Activated gamma-delta T cell (primary cell): ENCODE measurements around the gene IER5.
"Not testable (repeated sequence)": the region's sequence is repeated elsewhere in the genome, so short reads cannot be mapped to it uniquely, and the experiment has no call there.

Experiments
- DNase-seq: peaks from one replicate; lab custom pipeline; 2025; lab: John Stamatoyannopoulos, UW
- total RNA-seq, 2 donors: gene quantifications; one replicate each; lab custom pipeline; 2026; lab: John Stamatoyannopoulos, UW

The IER5 gene
- 42.0 to 71.9 reads per million in 2 donors for total RNA-seq

DNA sequence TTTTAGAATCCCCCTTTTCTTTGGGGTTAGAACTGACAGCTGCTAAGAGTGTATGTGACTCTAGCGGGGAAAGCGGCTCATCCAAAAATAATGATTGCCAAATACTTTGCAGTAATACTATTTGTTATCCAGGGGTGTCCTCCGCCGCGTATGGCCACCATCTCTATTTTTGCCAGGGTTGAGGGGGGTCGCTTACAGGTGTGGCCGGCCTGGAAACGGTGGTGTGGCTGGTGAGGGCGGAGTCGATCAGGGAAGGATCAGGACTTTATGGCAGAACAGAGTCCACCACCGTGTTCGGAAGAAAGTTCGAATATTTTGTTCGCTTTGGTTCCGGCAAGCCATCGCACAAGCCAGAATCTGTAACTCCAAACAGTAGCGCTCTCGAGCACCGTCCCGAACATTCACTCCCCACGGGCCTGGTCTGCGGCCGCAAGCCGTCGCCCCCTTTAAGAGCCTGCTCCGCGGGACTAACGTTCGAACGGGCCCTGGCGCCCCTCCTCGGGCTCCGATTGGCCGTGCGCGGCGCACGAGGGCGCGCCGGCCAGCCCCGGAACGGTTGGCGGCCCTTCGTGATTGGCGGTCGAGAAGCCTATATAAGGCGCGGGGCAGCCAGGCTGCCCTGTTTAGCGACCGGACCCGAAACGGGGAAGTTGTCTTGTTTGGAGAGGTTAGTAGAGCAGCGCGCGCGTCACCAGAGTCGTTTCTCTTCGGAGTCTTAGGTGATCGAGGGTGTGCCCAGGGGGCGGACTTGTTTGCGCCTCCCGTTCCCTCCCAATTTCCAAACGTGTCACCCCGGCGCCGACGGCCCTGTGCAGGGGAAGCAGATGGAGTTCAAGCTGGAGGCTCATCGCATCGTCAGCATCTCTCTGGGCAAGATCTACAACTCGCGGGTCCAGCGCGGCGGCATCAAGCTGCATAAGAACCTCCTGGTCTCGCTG lies at the start of gene IER5:
IER5 (plus strand) TSS at position 622 of the 938 bp plus-strand sequence; CDS start at position 825, 203 bp downstream.
- peak; percentile 88 for DNase-seq

DNA sequence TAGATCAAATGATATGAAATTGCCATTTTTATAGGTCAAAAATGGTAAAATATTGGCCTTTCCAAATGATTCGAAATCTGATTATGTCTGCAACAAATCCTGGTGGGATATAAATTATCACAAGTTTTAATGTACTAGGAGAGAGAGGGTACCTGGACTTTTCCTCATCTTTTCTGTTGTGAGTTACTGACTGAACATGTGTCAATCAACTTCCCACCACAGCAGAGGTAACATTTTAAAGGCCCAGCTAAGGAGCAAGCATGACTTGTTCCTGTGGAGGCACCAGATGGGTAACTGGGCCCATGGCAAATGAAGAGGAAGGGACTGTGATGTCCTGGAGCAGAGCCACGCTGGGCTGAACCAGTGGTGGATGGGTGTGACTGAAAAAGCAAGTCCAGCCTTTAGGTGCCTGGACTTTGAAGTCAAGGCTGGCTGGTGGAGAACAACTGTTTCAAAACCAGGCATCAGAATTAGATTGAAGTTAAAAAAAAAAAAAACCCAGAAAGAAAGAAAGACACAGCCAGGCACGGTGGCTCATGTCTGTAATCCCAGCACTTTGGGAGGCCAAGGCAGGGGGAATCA lies 48.1 kb upstream of the IER5 start:
- no peak for DNase-seq

DNA sequence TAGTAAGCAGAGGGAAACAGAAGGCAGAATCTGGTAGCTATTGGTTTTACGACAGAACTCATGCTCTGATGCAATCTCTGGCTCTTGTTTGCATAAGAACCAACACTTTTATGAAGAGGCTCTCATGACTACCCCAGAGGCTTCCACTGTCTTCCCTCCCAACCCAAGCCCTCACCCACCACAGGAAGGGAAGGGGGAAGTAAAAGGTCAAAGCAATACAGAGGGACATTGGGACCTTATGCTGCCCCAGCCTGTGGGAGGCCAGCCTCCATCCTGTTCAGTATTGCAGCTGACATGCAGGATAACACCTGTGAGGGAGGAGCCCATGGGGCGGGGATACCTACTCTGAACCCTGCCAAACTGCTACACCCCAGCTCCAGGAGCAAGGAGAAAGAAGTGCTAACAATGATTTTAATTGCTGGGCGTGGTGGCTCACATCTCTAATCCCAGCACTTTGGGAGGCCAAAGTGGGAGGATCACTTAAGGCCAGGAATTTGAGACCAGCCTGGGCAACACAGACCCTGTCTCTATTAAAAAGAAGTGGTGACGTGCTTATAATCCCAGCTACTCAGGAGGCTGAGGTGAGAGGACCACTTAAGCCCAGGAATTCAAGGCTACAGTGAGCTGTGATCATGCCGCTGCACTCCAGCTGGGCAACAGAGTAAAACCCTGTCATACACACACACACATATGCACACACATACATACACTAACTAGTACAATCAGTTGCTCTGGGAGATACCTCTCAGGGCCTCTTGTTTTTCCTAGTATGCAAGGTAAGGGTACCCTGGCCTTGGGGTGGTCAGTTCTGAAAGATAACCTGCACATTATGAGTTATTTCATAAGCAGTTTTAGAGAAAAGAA lies 45.2 kb upstream of the IER5 start:
- no peak for DNase-seq

DNA sequence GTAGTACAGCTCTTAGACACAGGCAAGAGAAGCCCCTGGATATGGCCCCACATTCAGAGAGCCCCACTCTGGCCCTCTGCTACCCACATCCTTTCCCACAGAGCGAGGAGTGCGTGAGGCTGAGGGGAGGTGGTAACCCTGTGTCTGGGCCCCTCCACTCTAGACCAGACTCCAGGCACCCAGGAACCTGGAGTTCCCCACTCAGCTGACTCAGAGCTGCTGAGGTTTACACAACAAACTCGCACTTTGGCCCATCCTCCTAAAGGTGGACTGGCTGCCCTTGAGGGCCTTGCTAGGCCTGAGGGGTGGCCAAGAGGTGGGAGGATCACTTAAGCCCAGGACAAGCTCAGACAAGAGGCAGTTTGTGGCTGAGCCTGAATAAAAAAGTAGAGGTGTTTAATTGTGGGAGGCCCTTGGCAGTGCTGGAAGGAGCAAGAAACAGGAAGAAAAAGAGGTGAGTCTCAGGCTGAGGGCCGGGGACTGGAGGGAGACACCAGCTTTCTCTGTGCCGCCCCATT lies 44.0 kb upstream of the IER5 start:
- DNase-seq, result no peak

DNA sequence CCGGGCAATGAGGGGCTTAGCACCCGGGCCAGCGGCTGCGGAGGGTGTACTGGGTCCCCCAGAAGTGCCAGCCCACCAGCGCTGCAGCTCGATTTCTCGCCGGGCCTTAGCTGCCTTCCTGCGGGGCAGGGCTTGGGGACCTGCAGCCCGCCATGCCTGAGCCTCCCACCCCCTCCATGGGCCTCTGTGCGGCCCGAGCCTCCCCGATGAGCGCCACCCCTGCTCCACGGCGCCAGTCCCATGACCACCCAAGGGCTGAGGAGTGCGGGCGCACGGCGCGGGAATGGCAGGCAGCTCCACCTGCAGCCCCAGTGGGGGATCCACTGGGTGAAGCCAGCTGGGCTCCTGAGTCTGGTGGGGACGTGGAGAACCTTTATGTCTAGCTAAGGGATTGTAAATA lies 42.6 kb upstream of the IER5 start:
- DNase-seq, result not testable (repeated sequence)

DNA sequence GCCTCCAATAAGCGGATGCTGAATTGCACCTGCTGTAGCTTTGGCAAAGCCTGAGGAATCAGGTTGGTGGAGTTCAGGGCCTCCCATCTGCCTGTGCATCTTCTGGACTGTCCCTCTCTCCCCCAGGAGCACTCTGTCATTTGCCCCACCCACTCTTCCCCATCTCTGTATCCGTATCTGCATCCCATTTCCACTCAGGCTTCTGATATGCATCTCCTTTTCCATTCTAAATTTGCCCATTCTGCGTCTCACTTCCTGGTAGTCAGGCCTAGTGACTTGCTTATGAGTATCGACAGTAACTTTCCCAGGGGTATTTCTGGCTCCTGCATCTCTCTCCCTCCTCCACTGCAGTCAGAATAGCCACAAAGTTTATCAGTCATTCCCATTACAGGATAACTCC lies 39.1 kb upstream of the IER5 start:
- no peak for DNase-seq

DNA sequence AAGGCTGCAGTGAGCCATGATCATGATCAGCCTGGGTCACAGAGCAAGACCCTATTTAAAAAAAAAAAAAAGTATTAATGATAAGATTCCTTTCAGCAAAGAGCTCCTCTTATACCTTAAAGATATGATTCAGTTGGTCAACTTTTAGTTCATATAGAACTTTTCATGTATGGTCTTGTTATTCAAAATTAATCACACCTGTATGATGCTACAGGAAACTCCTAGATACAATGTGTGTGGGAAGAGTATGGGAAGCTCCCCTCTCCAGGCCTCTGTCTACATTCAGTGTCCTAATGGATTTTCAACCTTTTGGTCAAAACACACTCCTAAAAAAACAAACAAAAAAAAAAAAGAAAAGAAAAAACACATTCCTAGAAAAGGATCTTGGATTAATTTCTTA lies 37.6 kb upstream of the IER5 start:
- no peak for DNase-seq

DNA sequence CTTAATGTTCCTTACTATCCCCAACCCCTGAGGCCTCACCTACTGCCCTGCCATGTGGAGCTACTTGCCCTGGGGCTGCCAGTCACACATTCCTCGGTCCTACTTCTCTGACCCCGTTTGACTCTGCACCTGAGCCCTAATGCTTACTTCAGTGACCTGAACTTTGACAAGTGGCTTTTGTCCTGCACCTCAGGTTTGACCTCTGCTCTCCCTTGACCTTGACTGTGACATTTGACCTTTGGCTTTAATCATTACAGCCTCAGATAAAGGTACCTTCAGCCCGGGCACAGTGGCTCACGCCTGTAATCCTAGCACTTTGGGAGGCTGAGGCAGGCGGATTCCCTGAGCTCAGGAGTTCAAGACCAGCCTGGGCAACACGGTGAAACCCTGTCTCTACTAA lies 31.9 kb upstream of the IER5 start:
- DNase-seq, result no peak

DNA sequence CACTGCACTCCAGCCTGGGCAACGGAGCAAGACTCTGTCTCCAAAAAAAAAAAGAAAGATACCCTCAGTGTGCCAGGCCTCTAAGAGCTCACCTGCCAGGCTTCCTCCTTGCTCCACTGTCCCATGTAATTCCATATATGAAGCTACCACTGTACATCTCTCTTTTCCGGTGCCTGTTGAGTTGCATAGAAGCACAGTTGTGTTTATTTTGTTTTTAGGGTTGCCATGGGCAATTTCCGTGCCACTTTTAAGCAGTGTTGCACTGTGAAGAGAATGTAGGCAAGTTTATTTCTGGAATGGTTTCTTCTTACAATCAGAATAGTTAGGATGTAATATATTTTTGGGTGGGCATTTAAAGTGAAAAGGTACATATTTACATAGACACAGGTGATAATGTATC lies 31.4 kb upstream of the IER5 start:
- DNase-seq, result no peak

DNA sequence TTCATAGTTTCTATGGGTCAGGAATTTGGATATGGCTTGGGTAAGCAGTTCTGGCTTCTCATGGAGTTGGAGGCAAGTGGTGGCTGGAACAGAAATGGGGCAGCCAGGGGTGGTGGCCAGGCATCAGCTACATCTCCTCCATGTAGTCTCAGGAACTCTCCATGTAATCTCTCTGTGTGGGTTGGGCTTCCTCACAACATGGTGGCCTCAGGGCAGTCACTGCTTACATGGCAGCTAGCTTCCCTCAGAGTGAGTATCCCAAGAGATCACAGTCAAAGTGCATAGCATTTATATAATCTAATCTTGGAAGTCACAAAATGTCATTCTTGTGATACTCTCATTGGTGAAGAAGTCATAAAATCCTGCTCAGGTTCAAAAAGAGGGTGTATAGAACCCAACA lies 29.1 kb upstream of the IER5 start:
- DNase-seq, result no peak

DNA sequence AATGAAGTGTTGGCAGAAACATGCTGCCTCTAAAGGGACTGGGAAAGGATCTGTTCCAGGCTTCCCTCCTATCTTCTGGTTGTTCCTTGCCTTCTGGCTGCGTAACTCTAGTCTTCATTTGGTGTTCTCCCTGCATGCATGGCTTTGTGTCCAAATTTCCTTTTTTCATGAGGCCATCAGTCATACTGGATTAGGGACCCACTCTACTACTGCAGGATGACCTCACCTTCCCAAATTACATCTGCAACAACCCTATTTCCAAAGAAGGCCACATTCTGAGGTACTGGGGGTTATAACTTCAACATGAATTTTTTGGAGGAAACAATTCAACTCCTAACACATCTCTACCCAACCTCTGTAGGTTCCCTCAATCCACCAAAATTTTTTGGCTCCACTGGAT lies 28.4 kb upstream of the IER5 start:
- no peak for DNase-seq

DNA sequence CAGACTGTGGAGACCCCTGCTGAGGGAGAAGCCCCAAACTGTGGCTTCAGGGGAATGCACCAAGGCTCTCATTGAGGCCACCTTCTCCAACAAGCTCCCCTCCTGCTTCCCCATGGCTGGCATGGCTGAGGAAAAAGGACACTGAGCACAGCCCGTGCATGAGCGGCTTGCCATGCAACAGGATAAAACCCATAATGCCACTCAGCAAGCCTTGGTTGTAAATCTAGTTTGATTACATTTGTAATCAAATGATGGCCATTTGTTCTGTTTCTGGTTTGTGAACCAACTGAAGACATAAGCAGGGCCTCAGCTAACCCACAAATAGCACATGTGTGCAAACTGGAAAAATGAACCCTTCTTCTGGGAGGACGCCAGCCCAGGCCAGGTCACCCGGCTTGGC lies 27.6 kb upstream of the IER5 start:
- not testable (repeated sequence) for DNase-seq

DNA sequence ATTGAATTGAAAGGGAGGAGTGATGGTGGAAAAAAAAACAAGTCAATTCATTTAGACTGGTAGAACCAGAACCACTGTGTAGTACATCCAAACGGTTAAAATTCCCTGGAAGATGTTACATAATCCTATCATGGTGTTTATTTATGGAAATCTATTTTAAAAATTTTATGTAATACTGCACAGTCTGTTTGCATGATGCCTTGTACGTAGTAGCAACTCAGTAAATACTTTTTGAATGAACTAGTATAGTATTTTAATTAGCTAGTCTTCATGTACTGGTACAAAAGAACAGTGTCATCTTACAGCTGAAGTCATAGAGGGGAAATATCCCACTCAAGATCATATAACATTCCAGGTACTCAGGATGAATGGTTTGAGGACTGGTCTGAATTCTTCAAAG lies 27.0 kb upstream of the IER5 start:
- no peak for DNase-seq

DNA sequence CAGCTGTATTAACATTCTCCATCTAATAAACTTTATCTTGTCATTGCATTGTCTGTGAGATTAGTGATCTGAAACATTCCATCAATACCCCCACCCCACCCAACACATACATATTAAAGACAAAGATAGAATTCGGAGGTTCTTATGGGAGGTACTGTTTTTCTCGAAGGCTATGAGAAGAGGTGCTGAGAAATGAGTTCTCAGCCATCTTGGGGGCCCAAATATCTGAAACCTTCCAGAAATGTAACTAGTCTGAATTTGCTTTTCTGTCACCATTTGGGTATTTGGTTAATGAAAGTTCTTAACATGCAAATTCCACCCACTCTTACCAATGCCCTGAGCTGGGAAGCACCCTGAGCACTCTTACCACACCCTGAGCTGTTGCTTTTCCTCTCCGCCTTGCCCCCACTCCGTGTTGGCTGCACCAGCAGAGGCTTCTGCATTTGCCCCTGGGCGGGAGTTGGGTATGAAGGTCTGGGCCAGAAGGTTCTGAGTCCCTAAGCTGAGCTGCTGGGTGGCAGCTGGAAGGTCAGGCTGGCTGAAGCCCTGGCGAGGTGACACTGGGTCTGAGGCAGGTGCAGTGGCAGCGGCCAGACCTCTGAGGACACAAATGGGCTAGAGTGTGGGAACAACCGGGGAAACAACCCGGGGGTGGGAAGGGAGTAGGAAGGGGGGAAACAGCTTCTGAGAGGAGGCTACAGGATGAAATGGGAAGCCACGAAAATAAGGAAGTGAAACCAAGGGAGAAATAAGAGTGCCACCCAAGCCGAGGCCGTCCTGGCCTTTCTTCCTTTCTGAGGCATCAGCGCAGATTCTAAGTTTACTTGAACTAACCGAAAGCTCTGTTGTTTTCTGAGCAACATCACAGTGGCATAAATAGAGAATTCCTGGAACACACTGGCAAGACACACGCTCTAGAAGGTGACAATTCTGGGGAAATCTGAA lies 26.3 kb upstream of the IER5 start:
- no peak for DNase-seq

DNA sequence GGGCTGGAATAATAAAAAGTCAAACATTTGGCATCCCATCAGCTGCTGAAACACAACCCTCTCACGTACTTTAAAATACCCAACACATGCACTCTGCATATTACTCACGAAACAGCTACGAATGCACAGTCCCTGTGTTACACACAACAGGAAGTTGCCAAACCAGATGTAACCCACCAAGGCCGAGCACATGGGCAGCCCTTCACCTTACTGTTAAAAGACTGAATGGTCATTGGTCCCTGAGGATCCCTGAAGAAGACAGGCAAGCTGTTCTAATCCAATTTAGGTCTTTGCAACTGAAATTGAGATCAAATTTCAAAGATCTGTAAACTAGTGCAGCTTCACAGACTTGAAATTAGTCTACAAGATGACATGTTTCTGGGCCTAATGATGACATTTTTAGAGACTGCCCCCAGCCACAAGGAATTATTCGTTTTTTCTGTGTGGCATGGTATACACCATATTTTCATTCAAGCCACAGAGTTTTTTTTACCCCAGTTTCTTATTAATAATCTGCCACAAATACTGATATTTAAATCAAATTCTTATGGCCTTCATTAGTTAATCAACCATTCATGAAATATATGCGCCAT lies 25.6 kb upstream of the IER5 start:
- DNase-seq, result no peak

DNA sequence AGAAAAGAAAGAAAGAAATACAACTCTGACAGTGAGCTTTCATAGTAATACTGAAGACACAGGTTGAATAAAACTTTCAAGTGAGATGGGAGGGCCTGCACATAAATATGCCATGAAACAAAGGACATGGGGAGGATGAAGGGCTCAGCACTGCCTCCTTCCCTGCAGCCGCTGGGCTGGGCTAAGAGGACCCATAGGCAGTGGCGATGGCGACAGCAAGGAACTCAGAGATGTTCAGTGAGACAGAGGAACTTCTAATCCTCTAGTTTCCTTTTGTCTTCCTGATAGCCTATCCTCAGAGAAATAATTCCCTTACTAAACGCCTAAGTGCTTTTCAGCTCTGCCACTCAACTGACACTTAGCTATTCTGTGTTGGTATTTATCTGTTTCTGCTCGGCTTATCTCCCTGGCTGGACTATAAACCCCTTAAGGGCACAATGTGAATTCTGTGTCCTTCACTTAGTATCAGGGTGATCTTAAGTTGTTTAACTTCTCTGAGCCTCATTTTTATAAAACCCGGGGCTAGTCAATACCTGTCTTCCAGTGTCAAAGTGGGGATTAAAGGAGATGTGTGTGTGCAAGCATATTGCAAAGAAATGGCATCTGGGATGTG lies 24.4 kb upstream of the IER5 start:
- DNase-seq, result no peak

DNA sequence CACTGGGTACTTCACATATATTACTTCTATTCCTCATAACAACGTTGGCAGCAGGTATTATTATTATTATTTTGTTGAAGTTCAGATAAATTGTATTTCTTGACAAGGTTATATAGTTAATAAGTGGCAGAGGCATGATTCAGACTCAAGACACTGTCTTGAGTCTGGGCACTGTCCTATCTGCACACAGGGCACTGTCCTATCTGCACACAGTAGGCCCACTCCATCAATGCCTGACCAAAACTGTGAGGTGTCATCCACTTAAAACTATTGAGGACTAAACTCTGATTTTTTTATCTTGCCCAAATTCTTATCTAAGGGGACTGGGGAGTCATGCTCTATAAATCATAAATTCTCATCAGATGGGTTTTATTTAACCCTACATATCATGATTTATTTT lies 23.8 kb upstream of the IER5 start:
- DNase-seq, result no peak

DNA sequence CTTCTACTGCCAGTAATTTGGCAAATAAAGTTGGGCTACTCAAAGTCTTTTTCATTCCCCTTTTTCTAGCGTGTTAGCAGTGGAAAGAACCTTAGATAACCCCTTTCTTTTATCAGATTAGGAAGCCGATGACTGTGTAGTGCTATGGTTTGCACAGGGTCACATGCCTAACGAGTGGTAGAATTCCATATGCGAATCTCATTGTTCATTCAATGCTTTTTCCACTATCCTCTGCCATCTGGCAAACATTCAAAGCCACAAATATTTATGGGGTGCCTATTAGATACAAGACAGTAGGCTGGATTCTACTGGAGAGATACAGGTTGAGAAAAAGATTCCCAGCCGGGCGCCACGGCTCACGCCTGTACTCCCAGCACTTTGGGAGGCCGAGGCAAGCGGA lies 14.9 kb upstream of the IER5 start:
- no peak for DNase-seq

DNA sequence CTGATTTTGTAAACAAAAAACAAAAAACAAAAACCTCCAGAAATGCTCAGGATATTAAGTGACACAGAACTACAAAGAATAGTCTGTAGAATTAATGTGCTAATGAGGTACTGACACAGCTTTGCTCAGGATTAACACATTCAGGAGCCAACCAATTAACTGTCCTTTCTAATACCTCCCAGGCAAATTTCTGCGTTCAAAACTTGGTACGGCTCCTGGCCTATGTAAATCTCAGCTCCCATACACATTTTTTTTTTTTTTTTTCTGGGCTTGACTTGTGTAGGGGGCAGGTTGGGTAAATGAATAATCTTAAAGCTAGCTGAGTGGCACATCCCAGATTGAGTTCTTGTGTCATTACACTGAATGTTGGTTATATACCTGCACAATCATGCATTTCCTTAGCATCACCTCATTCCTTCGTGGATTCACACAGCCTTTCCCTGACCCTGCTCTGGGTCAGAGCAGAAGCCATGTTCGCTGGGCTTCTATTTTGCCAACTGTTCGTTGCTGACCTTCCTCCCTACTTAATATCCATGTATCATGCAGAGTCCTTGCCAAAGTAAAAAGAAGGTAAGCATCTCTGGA lies 12.6 kb upstream of the IER5 start:
- no peak for DNase-seq

DNA sequence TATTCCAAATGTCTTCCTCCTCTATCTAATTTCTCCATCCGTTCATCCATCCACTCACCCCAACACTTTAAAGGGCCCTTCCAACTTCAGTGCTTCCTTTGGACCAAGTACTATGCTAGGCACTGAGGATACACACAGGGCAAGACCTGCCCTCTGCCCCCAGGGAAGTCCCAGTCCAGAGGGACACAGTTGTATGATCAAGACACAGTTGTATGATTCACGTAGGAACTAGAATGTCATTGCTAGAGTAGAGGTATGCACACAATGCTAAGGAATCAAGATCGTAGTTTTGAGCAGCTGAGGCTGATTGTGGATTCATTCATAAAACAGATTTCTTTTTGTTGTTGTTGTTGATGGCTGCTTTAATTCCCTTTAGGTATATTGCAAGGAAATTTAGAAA lies 11.6 kb upstream of the IER5 start:
- DNase-seq, result no peak
